Measurements from ENCODE around the gene MYEF2. TPM values are rescaled to one million over a fixed set of nuclear protein-coding genes. Genes with fewer than 3 reads are reported as not detected.

Gene MYEF2
- total RNA-seq, 1 experiment from 2014 or later: 18.8 TPM

DNA sequence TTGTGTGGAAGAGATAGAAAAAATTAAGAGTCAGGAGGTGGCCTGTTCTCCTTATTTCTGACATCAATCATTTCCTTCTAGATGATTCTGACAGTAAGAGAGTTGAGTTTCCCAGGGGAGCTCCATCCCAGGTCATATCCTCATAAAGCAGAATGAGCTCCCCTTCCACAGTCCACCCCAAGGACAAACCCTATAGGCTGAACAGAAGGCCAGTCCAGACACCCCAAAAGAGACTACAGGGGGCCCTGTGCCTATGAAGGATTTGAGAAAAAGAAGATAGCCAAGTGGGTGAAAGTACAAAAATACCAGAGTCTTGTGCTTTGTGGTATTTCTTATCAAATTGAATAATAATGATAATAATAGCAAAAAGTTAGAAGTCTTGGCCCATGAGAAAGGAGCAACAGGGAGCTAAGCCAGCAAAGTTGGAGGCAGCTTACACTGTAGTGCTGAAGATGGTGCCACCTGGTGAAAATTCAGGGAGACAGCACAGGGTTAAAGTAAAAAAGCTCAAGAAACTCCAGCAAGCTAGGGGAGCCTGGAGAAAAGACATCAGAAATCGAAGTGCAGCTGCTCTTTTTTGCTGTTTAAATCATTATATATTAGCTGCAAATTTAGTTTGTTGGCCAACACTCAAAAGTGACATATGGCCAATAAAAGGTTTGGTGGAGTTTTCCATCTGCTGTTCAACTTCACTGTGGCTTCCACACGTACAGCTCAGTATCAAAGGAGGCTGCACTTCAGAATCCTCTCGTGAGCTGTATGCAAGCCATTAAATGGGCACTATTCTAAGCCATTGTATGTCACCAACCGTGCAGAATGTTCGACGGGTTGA is 93.1 kb downstream of the MYEF2 start:
- intact Hi-C loops (cut with micrococcal nuclease): loop anchor here (1.0 to 5.0 kb wide), 4 partner anchors 60 to 888 kb away; partner anchors contain the start of gene SEMA6D
- Histone ChIP-seq H3K36me3 (ENCODE audit: low read depth, low read length) (no peaks in the 10 kb centered on the region), H3K9ac (ENCODE audit: low read length) (no peak overlapping the region), H3K4me1 (ENCODE audit: insufficient read depth, low read length) (no peaks in the 10 kb centered on the region), H3K9me2 (replicated peaks; ENCODE audit: low read length) (no peaks in the 10 kb centered on the region), H2AFZ (ENCODE audit: low read length) (no peak overlapping the region), H3K9me3 (ENCODE audit: low read length) (no peaks in the 10 kb centered on the region), H4K20me1 (ENCODE audit: low read length) (no peaks in the 10 kb centered on the region), H3K27ac (ENCODE audit: low read length) (no peak overlapping the region), H3K79me2 (ENCODE audit: low read length) (no peaks in the 10 kb centered on the region), H3F3A (ENCODE audit: low read length, unreplicated experiment) (no peaks in the 10 kb centered on the region), H3K27me3 (ENCODE audit: low read length) (peaks cover 17% of the 10 kb centered on the region), H3K4me3 (ENCODE audit: low read length) (no peak overlapping the region), H3K4me2 (ENCODE audit: low read length) (no peak overlapping the region)
- TF ChIP-seq CTCF (conservative IDR thresholded peaks at IDR 0.05; ENCODE audit: low read depth, low read length) (peak; percentile 60), EZH2 (IDR thresholded peaks at IDR 0.05; ENCODE audit: low read length, unreplicated experiment) (no peak)
- peak; percentile 37 for DNase-seq
- ChIA-PET POLR2A (ENCODE audit: unreplicated experiment) (no interaction called here), CTCF (interaction anchor here (0.6 to 1.4 kb wide), 9 partner anchors 38 to 889 kb away, joined by 3 to 11 read pairs (median 3); no protein-coding TSS in a partner anchor)
- peak; percentile 63 for ATAC-seq
- BruUV-seq (replicated peaks): no TSS peak

Other genes starting within 250 kb of the MYEF2 start
- gene SLC24A5, start 57.3 kb downstream of the MYEF2 start, total RNA-seq (2014; rRNA removed): not detected in 2 replicates
- gene CTXN2, start 13.4 kb upstream of the MYEF2 start, total RNA-seq (2014; rRNA removed): not detected in 2 replicates
- gene SLC12A1, start 28.0 kb upstream of the MYEF2 start, total RNA-seq (2014; rRNA removed): not detected in 2 replicates
- 76.9 and 85.2 TPM in 2 replicates for gene DUT, start 153.1 kb upstream of the MYEF2 start, total RNA-seq (2014; rRNA removed)